Spleen (tissue), 11 donors: ENCODE measurements around the gene PLXNA1. TPM values are rescaled to one million over a fixed set of nuclear protein-coding genes. Genes with fewer than 3 reads are reported as not detected.

Experiments used
- DNase-seq: peaks from one replicate; pipeline ENCODE4 v3.0.0-alpha.2; 2020
- H3K27ac ChIP-seq, 8 donors: fragments of 200-600 bp; sonication (generic) in 7 of 8; 1 replicate in 4 of 8; 2 replicates in 4 of 8; pipeline versions ENCODE4 v1.5.0 to v1.8.0; 2016 to 2021; ENCODE audit warnings: inconsistent platforms in 4 of 8, mild to moderate bottlenecking in 4 of 8, moderate library complexity in 1 of 8
- H3K27me3 ChIP-seq, 7 donors: fragments of 200-600 bp; sonication (generic) in 6 of 7; replicated peaks in 1 of 7; 1 replicate in 4 of 7; 2 replicates in 3 of 7; pipeline versions ENCODE4 v1.5.0 to v1.8.0; 2016 to 2021; ENCODE audit warnings: inconsistent platforms in 3 of 7, mild to moderate bottlenecking in 1 of 7
- H3K36me3 ChIP-seq, 6 donors: fragments of 200-600 bp; sonication (generic) in 5 of 6; 1 replicate in 4 of 6; 2 replicates in 2 of 6; pipeline versions ENCODE4 v1.5.0 to v1.8.0; 2016 to 2021; ENCODE audit warnings: inconsistent platforms in 2 of 6
- H3K4me1 ChIP-seq, 6 donors: fragments of 200-600 bp; sonication (generic) in 5 of 6; 1 replicate in 3 of 6; 2 replicates in 3 of 6; pipeline versions ENCODE4 v1.5.0 to v1.8.0; 2016 to 2021; ENCODE audit warnings: inconsistent platforms in 3 of 6
- H3K4me3 ChIP-seq, 8 donors: fragments of 200-600 bp; sonication (generic) in 7 of 8; 1 replicate in 4 of 8; 2 replicates in 4 of 8; pipeline versions ENCODE4 v1.5.0 to v1.8.0; 2016 to 2021; ENCODE audit warnings: inconsistent platforms in 4 of 8, mild to moderate bottlenecking in 4 of 8, moderate library complexity in 2 of 8
- H3K9me3 ChIP-seq, 8 donors: fragments of 200-600 bp; sonication (generic) in 7 of 8; 1 replicate in 4 of 8; 2 replicates in 4 of 8; pipeline versions ENCODE4 v1.5.0 to v1.8.0; 2016 to 2021; ENCODE audit warnings: inconsistent platforms in 4 of 8
- CTCF ChIP-seq, 11 experiments: fragments of 200-600 bp in 7 of 11; fragments of 450-650 bp in 4 of 11; sonication (generic) in 4 of 11; IDR thresholded peaks in 8 of 11; conservative IDR thresholded peaks in 3 of 11; 1 replicate in 7 of 11; 2 replicates in 4 of 11; pipeline versions ENCODE4 v1.4.0 to v1.8.0; 2016 to 2021; ENCODE audit warnings: antibody characterized with exemption in 11 of 11, inconsistent platforms in 4 of 11, mild to moderate bottlenecking in 1 of 11
- POLR2A ChIP-seq, 3 donors: fragments of 450-650 bp; IDR thresholded peaks; one replicate each; pipeline ENCODE4 v1.5.1; 2017; ENCODE audit warnings: antibody characterized with exemption in 3 of 3, mild to moderate bottlenecking in 1 of 3
- POLR2AphosphoS5 ChIP-seq, 3 donors: sonication (generic); formaldehyde crosslinking; IDR thresholded peaks; one replicate each; pipeline ENCODE4 v1.5.1; 2017; ENCODE audit warnings: antibody characterized with exemption in 3 of 3
- WGBS, 5 donors: extraction: QIAGEN DNeasy Blood & Tissue Kit in 3 of 5; methylation state at CpG; one replicate each; pipeline versions ENCODE4 v1.1.5 to v1.1.7; 2013 to 2018; 5-methylcytosine and 5-hydroxymethylcytosine counted together
- intact Hi-C: fragments of 100-400 bp; cut with DNase I; formaldehyde crosslinking; loops from one replicate; pipeline ENCODE4 v1.15.0; 2023; ENCODE audit warnings: low total_unique reads
- polyA plus RNA-seq, 3 donors: library from polyadenylated mRNA; stranded (reverse); fragments of 200-250 nt; gene quantifications; one replicate each; pipeline ENCODE4 v1.2.1, GENCODE V29; 2013
- total RNA-seq, 7 donors: library from RNA; depleted of rRNA in 3 of 7; stranded (reverse); fragments of >200 nt in 3 of 7; fragmentation: NEBNext Ultra II Directional in 4 of 7; extraction: Animal tissue kit (Norgen Biotek cat#: 25700) in 4 of 7; gene quantifications; one replicate each; pipeline versions ENCODE4 v1.1.0 to v1.2.1, GENCODE V29; 2016 to 2021
- donor health status: healthy with polysubstance abuse.
- donor health status: DM: no; HTN: no; CAD: no; lungs with moderate emphysema.
- donor health status: DM: no; HTN: no; CAD: no.
- donor health status: Bipolar disorder and iron deficiency.
- donor health status: healthy.
- donor health status: DM: no; HTN: no; CAD: no.
- donor health status: DM: yes; HTN: yes; CAD: no.

The PLXNA1 gene
- total and polyA plus RNA-seq, 10 donors: 3.7 to 47.6 (median 31.0) TPM

- 90 to 96% (median 93%) methylated on average over 15 to 30 of the region's 30 CpGs for WGBS, 5 donors
- peaks cover 0 to 7% (median 0%) of the 10 kb centered on the region in 6 donors for H3K4me1 ChIP-seq
- intact Hi-C loops: no loop called here
- peaks cover 4 to 84% (median 60%) of the 10 kb centered on the region in 6 donors for H3K36me3 ChIP-seq
- no peaks in the 10 kb centered on the region for H3K9me3 ChIP-seq
- H3K27me3 ChIP-seq: no peaks in the 10 kb centered on the region
- no peak overlapping the region for H3K27ac ChIP-seq
- TF ChIP-seq POLR2A (IDR thresholded peaks at IDR 0.05): no peak
- TF ChIP-seq POLR2AphosphoS5 (IDR thresholded peaks at IDR 0.05): no peak
- no peak for TF ChIP-seq CTCF (IDR thresholded peaks at IDR 0.05 in 8 of 11, conservative IDR thresholded peaks at IDR 0.05 in 3 of 11)
- H3K4me3 ChIP-seq: no peak overlapping the region
- DNase-seq: no peak
These were observed 46.1 kb downstream of the PLXNA1 start for GRCh38 chr3:127028781-127029657.

- no peak for TF ChIP-seq POLR2AphosphoS5 (IDR thresholded peaks at IDR 0.05)
- Histone ChIP-seq H3K4me1 (peaks cover 0 to 15% (median 0%) of the 10 kb centered on the region in 6 donors), H3K9me3 (no peaks in the 10 kb centered on the region), H3K27ac (no peak overlapping the region), H3K4me3 (no peak overlapping the region), H3K27me3 (no peaks in the 10 kb centered on the region), H3K36me3 (peaks cover 4 to 91% (median 62%) of the 10 kb centered on the region in 6 donors)
- intact Hi-C loops: no loop called here
- WGBS, 5 donors: 88 to 96% (median 95%) methylated on average over 13 to 42 of the region's 42 CpGs
- no peak for DNase-seq
These were observed 47.0 kb downstream of the PLXNA1 start for GRCh38 chr3:127029658-127030507.

GRCh38 chr3:127030508-127031412 lies 47.8 kb downstream of the PLXNA1 start:
- Histone ChIP-seq H3K36me3 (peaks cover 4 to 91% (median 62%) of the 10 kb centered on the region in 6 donors), H3K9me3 (no peaks in the 10 kb centered on the region), H3K27ac (no peak overlapping the region), H3K4me1 (peaks cover 0 to 24% (median 4%) of the 10 kb centered on the region in 6 donors), H3K4me3 (no peak overlapping the region), H3K27me3 (no peaks in the 10 kb centered on the region)
- WGBS, 5 donors: 86 to 96% (median 93%) methylated on average over 12 to 19 of the region's 19 CpGs
- DNase-seq: no peak
- intact Hi-C loops: no loop called here
- TF ChIP-seq CTCF (IDR thresholded peaks at IDR 0.05 in 8 of 11, conservative IDR thresholded peaks at IDR 0.05 in 3 of 11) (no peak), POLR2AphosphoS5 (IDR thresholded peaks at IDR 0.05) (no peak), POLR2A (IDR thresholded peaks at IDR 0.05) (no peak)

GRCh38 chr3:127031413-127031810 lies 48.5 kb downstream of the PLXNA1 start:
- H3K27ac ChIP-seq: no peak overlapping the region
- TF ChIP-seq POLR2A (IDR thresholded peaks at IDR 0.05) (no peak), POLR2AphosphoS5 (IDR thresholded peaks at IDR 0.05) (no peak), CTCF (IDR thresholded peaks at IDR 0.05 in 8 of 11, conservative IDR thresholded peaks at IDR 0.05 in 3 of 11) (no peak)
- H3K9me3 ChIP-seq: no peaks in the 10 kb centered on the region
- intact Hi-C loops: no loop called here
- no peaks in the 10 kb centered on the region for H3K27me3 ChIP-seq
- peaks cover 4 to 85% (median 62%) of the 10 kb centered on the region in 6 donors for H3K36me3 ChIP-seq
- no peak for DNase-seq
- H3K4me1 ChIP-seq: peaks cover 0 to 27% (median 4%) of the 10 kb centered on the region in 6 donors
- H3K4me3 ChIP-seq: no peak overlapping the region
- 92 to 96% (median 95%) methylated on average over 9 of the region's 9 CpGs for WGBS, 5 donors
